Activated CD4-positive, alpha-beta T cell treated with anti-CD3 and anti-CD28 coated beads for 24 hours (primary cell): ENCODE data around the gene DIDO1.

Experiments
- DNase-seq, 2 donors: peaks; one replicate each; pipeline ENCODE4 v3.0.0-alpha.2; 2020; ENCODE audit warnings: low read depth in 2 of 2

DIDO1 gene

DNA sequence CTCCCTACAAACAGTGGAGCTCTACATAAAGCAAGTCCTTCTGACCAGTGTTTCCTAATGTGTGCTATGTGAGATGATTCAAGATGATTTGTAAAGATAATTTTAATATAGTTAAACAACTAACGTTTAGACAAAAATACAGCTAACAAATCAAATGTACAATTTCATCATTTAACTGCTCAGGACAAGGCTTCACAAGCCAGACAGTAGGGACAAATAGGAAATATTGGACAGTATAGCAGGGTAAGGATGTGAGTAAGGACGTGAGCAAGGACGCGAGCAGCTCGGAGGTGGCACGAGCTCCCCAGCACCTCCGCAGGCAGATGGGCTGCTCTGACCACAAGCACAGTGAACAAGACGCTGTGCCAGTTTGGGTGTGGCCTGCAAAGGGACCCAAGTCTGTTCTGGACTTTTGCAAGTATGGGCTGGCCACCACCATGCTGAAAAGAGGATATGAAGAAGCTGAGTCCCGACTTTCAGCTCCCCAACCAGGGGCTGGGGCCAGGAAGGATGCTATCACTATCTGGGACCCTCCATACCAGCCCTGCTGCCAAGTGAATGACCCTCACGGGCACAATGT, 14.5 kb downstream of the DIDO1 start:
- no peak for DNase-seq

DNA sequence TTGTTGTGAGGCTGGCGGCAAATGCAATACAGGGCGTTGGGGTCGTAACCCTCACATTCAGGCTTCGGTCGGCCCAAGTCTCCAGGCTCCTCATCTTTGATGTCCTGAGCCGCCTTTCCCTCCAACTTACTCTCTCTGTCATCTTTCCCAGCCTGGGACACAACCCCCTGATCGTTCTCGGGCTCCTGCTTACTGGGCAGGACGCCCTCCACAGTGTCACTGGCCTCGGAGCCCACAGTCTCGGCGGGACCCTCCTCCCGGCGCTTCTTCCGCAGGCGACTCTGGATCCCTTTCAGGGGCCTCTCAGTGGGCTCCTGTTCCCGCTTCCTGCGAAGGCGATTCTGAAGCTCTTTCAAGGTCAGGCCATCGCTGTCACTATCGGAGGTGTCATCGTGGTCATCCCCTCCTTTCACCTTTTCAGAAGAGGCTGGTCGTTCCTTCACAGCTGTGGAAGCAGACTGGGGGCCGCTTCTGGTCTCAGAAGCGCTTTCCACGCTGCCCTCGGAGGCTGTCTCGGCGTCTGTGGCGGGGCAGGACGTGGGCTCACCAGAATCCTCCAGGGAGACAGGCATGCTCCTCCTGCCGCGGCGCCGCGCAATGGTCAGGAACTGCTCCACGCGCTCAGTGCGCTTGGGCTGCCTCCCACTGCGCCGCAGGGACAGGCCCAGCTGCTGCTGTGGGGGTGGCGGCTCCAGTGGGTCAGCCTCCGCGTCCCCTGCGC, 15.4 kb downstream of the DIDO1 start:
- DNase-seq: no peak

GRCh38 chr20:62910217-62910766, 16.0 kb downstream of the DIDO1 start:
- no peak for DNase-seq

DNA sequence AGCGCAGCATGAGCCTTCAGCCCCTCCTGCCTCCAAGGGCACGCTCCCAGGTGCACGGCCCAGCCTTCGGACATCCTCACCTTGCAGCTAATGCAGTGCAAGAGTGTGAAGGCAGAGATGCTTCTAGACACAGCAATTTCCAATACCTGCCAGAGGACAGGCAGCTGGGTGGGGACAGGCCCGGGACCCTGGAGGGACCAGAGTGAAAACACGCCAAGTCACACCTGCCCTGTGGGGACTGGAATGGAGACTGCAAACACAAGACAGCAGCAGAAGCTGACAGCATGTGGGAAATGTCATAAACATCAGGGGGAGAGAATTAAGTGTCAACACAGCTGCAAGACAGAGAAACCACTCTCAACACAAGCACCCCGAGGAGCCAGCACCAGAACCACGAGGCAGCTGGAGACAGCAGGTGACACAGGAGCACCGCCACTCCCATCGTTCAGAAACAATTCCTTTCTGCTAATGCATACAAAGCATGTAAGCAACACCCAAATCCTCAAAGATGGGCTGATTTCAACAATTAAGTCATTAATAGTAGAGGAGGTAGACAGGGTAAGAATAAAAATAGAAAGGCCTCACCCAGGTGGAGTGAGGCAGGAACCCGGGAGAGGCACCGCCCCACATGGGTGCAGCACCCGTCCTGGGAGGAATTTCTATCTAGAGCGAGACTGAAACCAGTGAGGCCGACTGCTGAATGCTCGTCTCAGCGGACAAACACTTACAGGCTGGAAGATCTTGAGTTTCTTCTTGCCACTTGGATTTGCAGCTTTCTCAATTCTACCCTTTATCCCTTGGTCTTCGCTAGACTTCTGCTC, 17.1 kb downstream of the DIDO1 start:
- no peak for DNase-seq

DNA sequence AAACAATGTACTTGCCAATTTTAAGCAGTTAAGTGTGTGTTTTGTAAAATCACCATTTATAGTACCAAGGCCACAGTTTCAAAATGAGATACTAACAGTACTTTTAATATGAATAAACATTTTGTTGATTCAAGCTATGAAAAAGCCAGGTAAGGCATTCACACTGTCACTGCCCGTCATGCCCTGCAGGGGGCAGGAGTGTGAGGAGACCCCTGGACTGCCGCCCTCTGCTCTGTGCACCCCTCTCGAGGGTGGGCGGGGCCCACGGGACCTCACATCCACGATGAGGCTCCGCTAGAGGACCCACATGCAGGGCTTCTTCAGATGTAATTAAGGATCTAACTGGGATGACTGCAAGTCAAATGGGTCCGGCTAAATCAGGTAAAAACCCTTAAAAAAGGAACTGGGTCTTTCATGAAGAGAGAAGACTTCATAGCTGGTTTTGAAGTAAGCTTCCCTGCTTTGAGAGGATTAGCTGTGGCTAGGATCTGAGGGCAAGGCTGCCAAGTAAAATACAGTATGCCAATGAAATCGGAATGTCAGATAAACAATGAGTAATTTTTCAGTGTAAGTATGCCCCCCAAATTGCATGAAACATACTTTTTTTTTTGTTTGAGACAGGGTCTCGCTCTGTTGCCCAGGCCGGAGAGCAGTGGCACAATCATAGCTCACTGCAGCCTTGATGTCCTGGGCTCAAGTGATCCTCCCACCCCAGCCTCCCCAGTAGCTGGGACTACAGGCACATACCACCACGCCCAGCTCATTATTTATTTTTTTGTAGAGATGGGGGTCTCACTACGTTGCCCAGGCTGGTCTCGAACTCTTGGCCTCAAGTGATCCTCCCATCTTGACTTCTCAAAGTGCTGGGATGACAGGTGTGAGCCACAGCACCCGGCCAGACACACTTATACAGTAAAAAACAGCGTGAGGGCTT, 18.7 kb downstream of the DIDO1 start:
- DNase-seq: no peak

DNA sequence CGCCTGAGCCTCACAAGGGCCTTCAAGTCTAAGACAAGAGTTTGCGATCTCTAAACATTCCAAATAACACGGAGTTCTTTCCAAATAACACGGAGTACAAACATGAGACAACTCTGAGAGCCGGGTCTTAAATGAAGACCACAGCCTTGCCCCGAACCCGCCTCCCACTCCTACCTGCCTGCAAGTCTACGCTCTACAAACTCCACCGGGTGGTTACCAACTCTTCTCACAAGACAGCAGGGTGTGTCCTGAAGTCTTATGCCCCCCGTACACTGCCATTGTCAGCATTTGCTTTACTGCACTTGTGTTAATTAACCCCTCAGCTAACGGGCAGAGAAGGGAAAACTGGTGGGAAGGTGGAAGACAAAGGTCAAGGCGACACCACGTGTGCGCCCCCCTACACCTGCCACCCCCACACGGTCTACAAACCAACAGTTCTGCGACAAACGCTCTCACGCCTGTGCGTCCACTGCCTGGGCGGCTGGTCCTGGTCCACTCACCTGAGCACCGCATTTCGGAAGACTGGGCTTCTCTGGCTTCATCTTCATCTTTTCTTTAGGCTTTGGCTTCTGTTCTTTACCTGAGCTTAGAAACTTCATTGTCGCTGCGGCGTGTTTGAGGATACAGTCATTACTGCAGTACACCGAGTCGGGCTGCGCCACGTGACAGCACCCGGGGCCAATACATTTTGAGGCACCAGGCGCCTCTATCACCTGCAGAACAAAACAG, 19.5 kb downstream of the DIDO1 start:
- DNase-seq: no peak

- DNase-seq: no peak
Observed at GRCh38 chr20:62906209-62906608, 20.1 kb downstream of the DIDO1 start.

- DNase-seq: no peak
Observed at GRCh38 chr20:62905536-62906117, 20.7 kb downstream of the DIDO1 start.

- no peak for DNase-seq
Observed at GRCh38 chr20:62902926-62903615, 23.2 kb downstream of the DIDO1 start.

- no peak for DNase-seq
Observed at GRCh38 chr20:62901891-62902290, 24.4 kb downstream of the DIDO1 start.

GRCh38 chr20:62900692-62901584, 25.4 kb downstream of the DIDO1 start:
- no peak for DNase-seq

DNA sequence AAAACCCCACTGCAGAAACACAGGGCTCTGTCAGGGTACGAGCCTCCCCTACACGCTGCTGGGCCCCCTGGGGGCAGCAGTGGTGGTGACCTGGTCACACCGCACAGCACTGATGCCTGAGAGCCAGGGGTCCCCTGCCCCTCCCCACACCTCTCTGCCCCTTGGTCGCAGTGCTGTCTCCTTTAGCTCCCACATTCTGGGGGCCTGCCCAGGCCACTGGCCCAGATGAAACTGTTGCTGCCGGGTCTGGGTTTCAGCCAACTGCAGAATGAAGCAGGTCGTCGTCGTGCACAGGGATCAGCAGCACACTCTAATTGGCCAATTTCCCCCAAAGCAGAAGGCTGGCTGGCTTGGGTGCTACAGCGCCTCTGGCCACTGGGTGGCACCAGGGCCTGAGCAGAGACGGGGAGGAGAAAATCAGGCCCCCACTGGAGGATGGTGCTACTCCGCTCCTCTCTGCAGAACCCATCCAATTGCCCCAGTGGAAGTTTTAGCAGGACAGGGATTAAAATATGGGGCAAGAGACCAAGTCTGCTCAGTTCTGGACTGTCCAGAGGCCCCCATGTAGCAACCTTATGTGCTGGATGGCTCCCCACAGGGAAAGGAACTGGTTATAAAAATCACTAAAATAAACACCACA, 26.1 kb downstream of the DIDO1 start:
- peak in 1 of 2 donors; percentile 55 for DNase-seq

- no peak for DNase-seq
Observed at GRCh38 chr20:62899633-62900051, 26.7 kb downstream of the DIDO1 start.

GRCh38 chr20:62898970-62899632, 27.2 kb downstream of the DIDO1 start:
- DNase-seq: no peak

- no peak for DNase-seq
Observed at GRCh38 chr20:62898093-62898964, 28.0 kb downstream of the DIDO1 start.

DNA sequence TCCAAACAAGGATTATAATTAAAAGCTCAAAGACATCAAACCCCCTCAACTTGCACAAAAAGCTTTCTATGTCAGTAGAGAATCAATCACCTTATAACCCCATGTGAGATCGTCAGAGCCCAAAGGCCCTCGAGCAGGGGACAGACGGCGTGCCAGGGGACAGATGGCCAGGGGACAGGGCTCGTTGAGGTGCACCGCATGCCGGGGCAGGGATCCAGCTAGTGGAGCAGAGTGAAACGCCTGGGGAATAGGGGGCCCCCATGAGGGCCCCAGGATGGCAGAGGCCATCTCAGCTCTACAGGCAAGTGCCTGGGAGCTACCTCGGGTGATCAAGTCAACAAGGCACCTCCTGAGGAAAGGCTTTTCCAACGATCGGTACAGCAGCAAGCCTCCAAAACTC, 28.6 kb downstream of the DIDO1 start:
- no peak for DNase-seq

DNA sequence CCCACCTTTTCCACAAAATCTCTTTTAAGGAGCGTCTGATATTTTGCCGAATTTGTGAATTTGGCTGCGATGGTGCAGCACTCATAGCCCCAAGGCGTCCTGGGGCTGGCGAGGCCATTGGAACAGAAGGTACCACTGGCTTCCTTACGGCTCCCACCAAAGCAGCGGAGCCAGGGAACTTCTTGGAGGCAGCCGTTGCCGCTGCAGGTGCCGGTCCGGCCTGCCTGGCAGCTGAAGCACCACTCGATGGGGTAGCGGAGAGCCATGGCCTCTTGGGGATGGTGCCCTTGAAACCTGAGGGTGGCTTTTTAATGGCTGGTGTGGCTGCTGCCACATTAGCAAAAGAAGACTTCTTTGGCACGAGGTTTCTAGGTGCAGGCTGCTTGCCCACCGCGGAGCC, 29.8 kb downstream of the DIDO1 start:
- no peak for DNase-seq
